ENCODE data around the gene LONRF2. TPM values are rescaled to one million over a fixed set of nuclear protein-coding genes. Genes with fewer than 3 reads are reported as not detected.

Gene LONRF2
- total RNA-seq, 1 experiment from 2014 or later: 1.6 TPM

DNA sequence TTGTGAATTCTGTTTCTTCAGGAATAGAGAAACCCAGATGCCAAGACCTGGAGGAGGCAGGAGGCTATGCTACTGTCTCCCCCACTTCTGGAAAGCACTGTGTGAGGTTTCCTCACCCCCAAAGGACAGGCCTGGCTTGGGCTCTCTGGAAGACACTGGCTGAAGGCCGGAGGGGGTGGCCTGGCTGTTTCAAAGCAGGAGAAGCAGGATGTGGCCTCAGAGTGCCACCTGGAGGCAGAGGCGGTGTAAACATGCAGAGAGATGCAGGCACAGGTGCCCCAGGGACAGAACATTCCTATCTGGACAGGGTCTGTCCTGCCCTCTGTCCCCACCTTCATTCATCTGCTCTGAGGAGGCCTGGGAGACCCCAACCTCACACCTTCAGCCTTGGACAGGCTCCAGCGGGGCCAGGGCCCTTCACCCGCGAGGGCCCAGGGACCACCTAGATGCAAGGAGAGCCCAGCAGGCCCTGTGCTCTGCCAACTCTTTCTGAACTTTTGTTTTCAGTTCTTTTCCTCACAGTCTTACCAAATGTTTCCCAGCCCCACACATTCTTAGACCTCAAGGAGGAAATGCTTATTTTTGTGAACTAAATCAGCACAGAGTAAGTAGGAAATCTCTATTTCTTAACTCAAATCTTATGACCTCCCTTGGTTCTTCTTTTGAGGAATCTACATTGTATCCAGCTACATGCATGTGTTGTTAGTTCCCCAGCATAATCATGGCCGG is 79.2 kb downstream of the LONRF2 start:
- peak; percentile 35 for DNase-seq (ENCODE audit: low read depth, low spot score)
- peaks cover 4% of the 10 kb centered on the region; the same call in 1 of the 2 replicates for H3K27me3 ChIP-seq (ENCODE audit: insufficient read depth, low read length)
- POLR2A ChIA-PET: no interaction called here

More for the DNA sequence above, 79.2 kb downstream of the LONRF2 start:
- no peak overlapping the region for H3K4me3 ChIP-seq (replicated peaks in 1 of 2; ENCODE audit: low read depth in 1 of 2, low read length in 2 of 2)
- no peaks in the 10 kb centered on the region for H3K9me3 ChIP-seq (ENCODE audit: control insufficient read depth in 1 of 2, insufficient read depth in 1 of 2, low read depth in 1 of 2, low read length in 2 of 2)
- no peak overlapping the region for H3K9ac ChIP-seq (ENCODE audit: low read length)
- intact Hi-C loops (cut with micrococcal nuclease): loop anchor here (1.0 to 5.0 kb wide), 4 partner anchors 66 to 684 kb away; no protein-coding TSS in a partner anchor
- TF ChIP-seq, protein P1, sequence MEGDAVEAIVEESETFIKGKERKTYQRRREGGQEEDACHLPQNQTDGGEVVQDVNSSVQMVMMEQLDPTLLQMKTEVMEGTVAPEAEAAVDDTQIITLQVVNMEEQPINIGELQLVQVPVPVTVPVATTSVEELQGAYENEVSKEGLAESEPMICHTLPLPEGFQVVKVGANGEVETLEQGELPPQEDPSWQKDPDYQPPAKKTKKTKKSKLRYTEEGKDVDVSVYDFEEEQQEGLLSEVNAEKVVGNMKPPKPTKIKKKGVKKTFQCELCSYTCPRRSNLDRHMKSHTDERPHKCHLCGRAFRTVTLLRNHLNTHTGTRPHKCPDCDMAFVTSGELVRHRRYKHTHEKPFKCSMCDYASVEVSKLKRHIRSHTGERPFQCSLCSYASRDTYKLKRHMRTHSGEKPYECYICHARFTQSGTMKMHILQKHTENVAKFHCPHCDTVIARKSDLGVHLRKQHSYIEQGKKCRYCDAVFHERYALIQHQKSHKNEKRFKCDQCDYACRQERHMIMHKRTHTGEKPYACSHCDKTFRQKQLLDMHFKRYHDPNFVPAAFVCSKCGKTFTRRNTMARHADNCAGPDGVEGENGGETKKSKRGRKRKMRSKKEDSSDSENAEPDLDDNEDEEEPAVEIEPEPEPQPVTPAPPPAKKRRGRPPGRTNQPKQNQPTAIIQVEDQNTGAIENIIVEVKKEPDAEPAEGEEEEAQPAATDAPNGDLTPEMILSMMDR (IDR thresholded peaks at IDR 0.05 in 2 of 3, conservative IDR thresholded peaks at IDR 0.05 in 1 of 3; ENCODE audit: borderline replicate concordance in 1 of 3, insufficient read depth in 1 of 3, low read depth in 2 of 3, low read length in 2 of 3): peak; percentile 74 to 78 (median 77)
- peak; percentile 89 for TF ChIP-seq RAD21 (IDR thresholded peaks at IDR 0.05; ENCODE audit: low read depth)
- TF ChIP-seq, protein P2, sequence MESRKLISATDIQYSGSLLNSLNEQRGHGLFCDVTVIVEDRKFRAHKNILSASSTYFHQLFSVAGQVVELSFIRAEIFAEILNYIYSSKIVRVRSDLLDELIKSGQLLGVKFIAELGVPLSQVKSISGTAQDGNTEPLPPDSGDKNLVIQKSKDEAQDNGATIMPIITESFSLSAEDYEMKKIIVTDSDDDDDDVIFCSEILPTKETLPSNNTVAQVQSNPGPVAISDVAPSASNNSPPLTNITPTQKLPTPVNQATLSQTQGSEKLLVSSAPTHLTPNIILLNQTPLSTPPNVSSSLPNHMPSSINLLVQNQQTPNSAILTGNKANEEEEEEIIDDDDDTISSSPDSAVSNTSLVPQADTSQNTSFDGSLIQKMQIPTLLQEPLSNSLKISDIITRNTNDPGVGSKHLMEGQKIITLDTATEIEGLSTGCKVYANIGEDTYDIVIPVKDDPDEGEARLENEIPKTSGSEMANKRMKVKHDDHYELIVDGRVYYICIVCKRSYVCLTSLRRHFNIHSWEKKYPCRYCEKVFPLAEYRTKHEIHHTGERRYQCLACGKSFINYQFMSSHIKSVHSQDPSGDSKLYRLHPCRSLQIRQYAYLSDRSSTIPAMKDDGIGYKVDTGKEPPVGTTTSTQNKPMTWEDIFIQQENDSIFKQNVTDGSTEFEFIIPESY (IDR thresholded peaks at IDR 0.05; ENCODE audit: extremely low read depth, insufficient replicate concordance, low read length): no peak
- peak; percentile 94 for ATAC-seq
- RAD21 ChIA-PET (ENCODE audit: low non-redundant PET in 1 of 2, low total read pairs in 2 of 2, uncharacterized antibody in 2 of 2, unreplicated experiment in 2 of 2): interaction anchor here in 1 of 2 experiments (1.5 kb wide), 1 partner anchor 684 kb away, joined by 4 read pairs; no protein-coding TSS in a partner anchor
- H2AFZ ChIP-seq (ENCODE audit: low read depth, low read length, poor library complexity, severe bottlenecking): no peak overlapping the region
- no TSS peak for BruUV-seq (replicated peaks)
- H3K4me2 ChIP-seq (ENCODE audit: low read length): no peak overlapping the region
- no peaks in the 10 kb centered on the region for H3K9me2 ChIP-seq (ENCODE audit: insufficient read depth)
- H3K36me3 ChIP-seq (ENCODE audit: control insufficient read depth in 1 of 2, insufficient read depth in 2 of 2, low read length in 2 of 2): no peaks in the 10 kb centered on the region
- no peaks in the 10 kb centered on the region for H3K4me1 ChIP-seq (ENCODE audit: control insufficient read depth in 1 of 2, insufficient read depth in 2 of 2, low read length in 2 of 2)
- no peaks in the 10 kb centered on the region for H3K79me2 ChIP-seq (ENCODE audit: insufficient read depth, low read length)
- H3K27ac ChIP-seq (ENCODE audit: low read depth, low read length): no peak overlapping the region
- no peaks in the 10 kb centered on the region for H4K20me1 ChIP-seq (ENCODE audit: insufficient read depth)
- CTCF ChIA-PET: interaction anchor here (0.7 to 1.0 kb wide), 2 partner anchors 423 to 684 kb away, joined by 3 read pairs; no protein-coding TSS in a partner anchor

Measured in HCT116 (cell line).